GM12892 (cell line): ENCODE results near the gene TUT1.

Experiments used
- POLR2A ChIP-seq: IDR thresholded peaks from 2 replicates; pipeline ENCODE4 v1.6.1; 2011; ENCODE audit warnings: low read depth, low read length, control low read depth
- POLR2AphosphoS5 ChIP-seq: IDR thresholded peaks from 2 replicates; pipeline ENCODE4 v1.6.1; 2011; ENCODE audit warnings: low read depth, low read length, control low read depth

DNA sequence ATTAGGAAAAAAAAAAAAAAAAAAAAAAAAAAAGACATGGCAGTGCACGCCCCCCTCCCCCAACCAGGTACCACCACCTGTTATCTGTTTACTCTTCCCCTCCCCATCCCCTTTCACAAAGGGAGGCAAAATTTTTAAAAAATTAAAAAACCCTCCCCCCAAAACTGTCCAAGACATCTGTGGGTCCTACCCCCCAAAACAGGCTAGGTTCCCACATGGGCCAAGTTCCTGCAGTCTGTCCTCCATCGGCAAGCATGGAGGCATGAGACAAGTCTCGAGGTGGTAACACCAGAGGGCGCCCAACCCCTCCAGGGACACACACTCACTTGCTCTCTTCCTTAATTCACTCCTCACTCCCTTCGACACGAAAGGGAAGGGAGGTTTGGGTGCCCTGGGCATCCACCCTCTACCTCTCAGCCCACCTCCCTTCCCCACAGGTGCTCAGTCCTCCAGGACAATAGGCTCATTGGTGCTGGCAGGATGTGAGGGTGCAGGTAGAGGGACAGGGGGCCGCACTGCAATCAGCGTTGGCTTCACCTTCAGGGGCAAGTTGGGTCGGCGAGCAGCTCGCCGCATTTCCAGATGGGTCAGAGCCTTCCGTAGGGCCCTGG lies 2.2 kb upstream of the TUT1 start:
- TF ChIP-seq POLR2AphosphoS5 (peak; percentile 45; the same call in 1 of the 2 replicates), POLR2A (0 out of 2 replicates have a peak, but pooled peaks have one; percentile 39)
